ENCODE data around the gene NLRP13. TPM values are rescaled to one million over a fixed set of nuclear protein-coding genes. Genes with fewer than 3 reads are reported as not detected.

NLRP13 gene
- total RNA-seq, 1 donor from 2014 or later, result not detected

DNA sequence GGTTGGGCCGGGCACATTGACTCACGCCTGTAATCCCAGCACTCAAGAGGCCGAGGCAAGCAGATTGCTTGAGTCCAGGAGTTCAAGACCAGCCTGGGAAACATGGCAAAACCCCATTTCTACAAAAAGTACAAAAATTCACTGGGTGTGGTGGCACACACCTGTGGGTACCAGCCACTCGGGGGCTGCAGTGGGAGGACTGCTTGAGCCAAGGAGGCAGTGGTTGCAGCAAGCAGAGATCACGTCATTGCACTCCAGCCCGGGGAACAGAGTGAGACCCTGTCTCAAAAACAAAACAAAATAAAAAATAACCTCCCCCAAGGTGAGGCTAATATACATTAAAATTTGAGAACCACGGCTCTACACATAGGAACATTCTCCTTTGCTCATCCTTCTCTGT, 24.9 kb downstream of the NLRP13 start:
- Histone ChIP-seq H3K4me3 (no peak overlapping the region), H2AFZ (replicated peaks) (no peak overlapping the region), H3K4me1 (no peaks in the 10 kb centered on the region), H4K20me1 (ENCODE audit: low read depth) (no peaks in the 10 kb centered on the region), H3K9me3 (ENCODE audit: low read depth) (peaks cover 9% of the 10 kb centered on the region), H3K27ac (no peak overlapping the region), H3K36me3 (no peaks in the 10 kb centered on the region), H3K4me2 (no peak overlapping the region), H3K9ac (no peak overlapping the region), H3K27me3 (no peaks in the 10 kb centered on the region), H3K79me2 (ENCODE audit: low read depth) (no peaks in the 10 kb centered on the region), H3F3A (ENCODE audit: low read depth) (no peaks in the 10 kb centered on the region)
- Mint-ChIP-seq H3K4me1 (no peaks in the 10 kb centered on the region), H3K36me3 (no peaks in the 10 kb centered on the region), H3K27me3 (ENCODE audit: insufficient read depth, low read depth) (peaks cover 9% of the 10 kb centered on the region), H3K9me3 (peaks cover 51% of the 10 kb centered on the region), H3K4me3 (no peak overlapping the region), H3K27ac (no peak overlapping the region)
- no peak for TF ChIP-seq EZH2phosphoT487 (IDR thresholded peaks at IDR 0.05)
- TF ChIP-seq, protein P1, sequence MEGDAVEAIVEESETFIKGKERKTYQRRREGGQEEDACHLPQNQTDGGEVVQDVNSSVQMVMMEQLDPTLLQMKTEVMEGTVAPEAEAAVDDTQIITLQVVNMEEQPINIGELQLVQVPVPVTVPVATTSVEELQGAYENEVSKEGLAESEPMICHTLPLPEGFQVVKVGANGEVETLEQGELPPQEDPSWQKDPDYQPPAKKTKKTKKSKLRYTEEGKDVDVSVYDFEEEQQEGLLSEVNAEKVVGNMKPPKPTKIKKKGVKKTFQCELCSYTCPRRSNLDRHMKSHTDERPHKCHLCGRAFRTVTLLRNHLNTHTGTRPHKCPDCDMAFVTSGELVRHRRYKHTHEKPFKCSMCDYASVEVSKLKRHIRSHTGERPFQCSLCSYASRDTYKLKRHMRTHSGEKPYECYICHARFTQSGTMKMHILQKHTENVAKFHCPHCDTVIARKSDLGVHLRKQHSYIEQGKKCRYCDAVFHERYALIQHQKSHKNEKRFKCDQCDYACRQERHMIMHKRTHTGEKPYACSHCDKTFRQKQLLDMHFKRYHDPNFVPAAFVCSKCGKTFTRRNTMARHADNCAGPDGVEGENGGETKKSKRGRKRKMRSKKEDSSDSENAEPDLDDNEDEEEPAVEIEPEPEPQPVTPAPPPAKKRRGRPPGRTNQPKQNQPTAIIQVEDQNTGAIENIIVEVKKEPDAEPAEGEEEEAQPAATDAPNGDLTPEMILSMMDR (IDR thresholded peaks at IDR 0.05), result no peak
- no peak for TF ChIP-seq EZH2 (IDR thresholded peaks at IDR 0.05)
- no peak for DNase-seq (ENCODE audit: low spot score)

DNA sequence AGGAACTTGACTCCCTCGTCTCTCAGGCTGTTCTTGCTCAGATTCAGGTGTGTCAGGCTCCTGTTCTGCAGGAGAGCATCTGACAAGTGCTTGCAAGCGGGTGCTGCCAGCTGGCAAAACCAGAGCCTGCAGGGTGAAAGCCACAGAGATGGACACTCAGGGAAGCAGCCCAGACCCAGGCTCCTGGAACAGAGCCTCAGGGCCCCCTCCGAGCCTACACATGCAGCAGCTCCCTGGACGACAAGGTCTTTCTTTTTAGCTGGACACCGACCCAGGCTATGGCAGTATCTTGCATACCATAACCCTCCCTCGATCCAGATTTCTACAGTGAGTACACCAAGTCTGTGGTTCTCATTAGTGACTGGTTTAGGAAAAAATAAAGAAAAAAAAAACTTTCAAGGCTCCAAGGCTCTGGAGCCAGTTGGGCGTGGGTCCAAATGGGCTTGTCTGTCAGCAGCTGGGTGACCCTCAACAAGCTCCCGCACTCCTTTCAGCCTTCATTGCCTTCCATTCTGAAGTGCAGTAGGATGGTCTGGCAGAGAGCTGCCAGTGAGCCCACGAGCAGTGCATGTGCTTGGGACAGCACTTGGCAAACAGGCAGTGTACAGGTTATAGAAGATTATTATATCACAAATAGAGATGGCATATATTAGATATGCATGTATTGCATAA, 29.9 kb downstream of the NLRP13 start:
- peaks cover 8% of the 10 kb centered on the region for H3K27me3 Mint-ChIP-seq (ENCODE audit: insufficient read depth, low read depth)
- H3K27ac ChIP-seq, result no peak overlapping the region
- H3K36me3 Mint-ChIP-seq, result no peaks in the 10 kb centered on the region
- no peaks in the 10 kb centered on the region for H3K4me1 ChIP-seq
- H3F3A ChIP-seq (ENCODE audit: low read depth), result no peaks in the 10 kb centered on the region
- H3K9me3 Mint-ChIP-seq, result peaks cover 51% of the 10 kb centered on the region
- no peak overlapping the region for H3K27ac Mint-ChIP-seq
- no peaks in the 10 kb centered on the region for H4K20me1 ChIP-seq (ENCODE audit: low read depth)
- no peak overlapping the region for H3K4me3 Mint-ChIP-seq
- H3K36me3 ChIP-seq, result no peaks in the 10 kb centered on the region
- no peak overlapping the region for H3K4me3 ChIP-seq
- no peaks in the 10 kb centered on the region for H3K79me2 ChIP-seq (ENCODE audit: low read depth)
- no peaks in the 10 kb centered on the region for H3K27me3 ChIP-seq
- TF ChIP-seq EZH2phosphoT487 (IDR thresholded peaks at IDR 0.05) (no peak), EZH2 (IDR thresholded peaks at IDR 0.05) (no peak)
- TF ChIP-seq, protein P1 (IDR thresholded peaks at IDR 0.05), result no peak
- no peak overlapping the region for H2AFZ ChIP-seq (replicated peaks)
- no peaks in the 10 kb centered on the region for H3K4me1 Mint-ChIP-seq
- H3K9me3 ChIP-seq (ENCODE audit: low read depth), result peaks cover 8% of the 10 kb centered on the region
- DNase-seq (ENCODE audit: low spot score), result no peak
- H3K9ac ChIP-seq, result no peak overlapping the region
- no peak overlapping the region for H3K4me2 ChIP-seq

- no peaks in the 10 kb centered on the region for H3K36me3 Mint-ChIP-seq
- no peaks in the 10 kb centered on the region for H3K36me3 ChIP-seq
These were observed 30.6 kb downstream of the NLRP13 start for GRCh38 chr19:55901369-55902079.

More at GRCh38 chr19:55901369-55902079, 30.6 kb downstream of the NLRP13 start:
- no peaks in the 10 kb centered on the region for H3K4me1 Mint-ChIP-seq
- no peak overlapping the region for H3K9ac ChIP-seq
- no peaks in the 10 kb centered on the region for H3K79me2 ChIP-seq (ENCODE audit: low read depth)
- no peak overlapping the region for H3K4me3 Mint-ChIP-seq
- no peak overlapping the region for H3K4me3 ChIP-seq
- no peaks in the 10 kb centered on the region for H3K4me1 ChIP-seq
- no peaks in the 10 kb centered on the region for H4K20me1 ChIP-seq (ENCODE audit: low read depth)
- H3K27me3 Mint-ChIP-seq (ENCODE audit: insufficient read depth, low read depth), result peaks cover 8% of the 10 kb centered on the region
- TF ChIP-seq EZH2 (IDR thresholded peaks at IDR 0.05) (no peak), EZH2phosphoT487 (IDR thresholded peaks at IDR 0.05) (no peak)
- TF ChIP-seq, protein P1 (IDR thresholded peaks at IDR 0.05), result no peak
- DNase-seq (ENCODE audit: low spot score), result no peak
- H3K9me3 ChIP-seq (ENCODE audit: low read depth), result peaks cover 8% of the 10 kb centered on the region
- H3K27ac Mint-ChIP-seq, result no peak overlapping the region
- no peak overlapping the region for H2AFZ ChIP-seq (replicated peaks)
- H3K27ac ChIP-seq, result no peak overlapping the region
- H3K27me3 ChIP-seq, result no peaks in the 10 kb centered on the region
- peaks cover 53% of the 10 kb centered on the region for H3K9me3 Mint-ChIP-seq
- H3F3A ChIP-seq (ENCODE audit: low read depth), result no peaks in the 10 kb centered on the region
- H3K4me2 ChIP-seq, result no peak overlapping the region
